Activated naive CD8-positive, alpha-beta T cell treated with anti-CD3 and anti-CD28 coated beads, Interleukin-2, amount 50 U/mL, for 24 hours (primary cell): ENCODE data around the gene AFM.
"Not testable (repeated sequence)": the region's sequence is repeated elsewhere in the genome, so short reads cannot be mapped to it uniquely, and the experiment has no call there.

Experiments
- ATAC-seq: fragments of 150-1000 bp; cut with Tn5 transposase; one replicate; pipeline ENCODE4 v1.10.0; 2021
- DNase-seq: peaks from one replicate; pipeline ENCODE4 v3.0.0; 2021
- H3K27ac Mint-ChIP-seq: one replicate; pipeline ENCODE4 v1.8.0; 2021; ENCODE audit warnings: mild to moderate bottlenecking, mixed read lengths
- H3K27me3 Mint-ChIP-seq: one replicate; pipeline ENCODE4 v1.8.0; 2021; ENCODE audit warnings: mixed read lengths
- H3K36me3 Mint-ChIP-seq: one replicate; pipeline ENCODE4 v1.8.0; 2021; ENCODE audit warnings: low read depth, mixed read lengths
- H3K4me1 Mint-ChIP-seq: one replicate; pipeline ENCODE4 v1.8.0; 2021; ENCODE audit warnings: mixed read lengths
- H3K4me3 Mint-ChIP-seq: one replicate; pipeline ENCODE4 v1.8.0; 2021; ENCODE audit warnings: mild to moderate bottlenecking, moderate library complexity, mixed read lengths
- H3K9me3 Mint-ChIP-seq: one replicate; pipeline ENCODE4 v1.8.0; 2021; ENCODE audit warnings: mixed read lengths

AFM gene

GRCh38 chr4:73507541-73507940 is 26.0 kb downstream of the AFM start:
- Mint-ChIP-seq H3K9me3 (no peaks in the 10 kb centered on the region), H3K27me3 (peaks cover 4% of the 10 kb centered on the region), H3K4me1 (no peaks in the 10 kb centered on the region), H3K27ac (no peak overlapping the region), H3K36me3 (no peaks in the 10 kb centered on the region), H3K4me3 (no peak overlapping the region)
- DNase-seq (no peak), ATAC-seq (no peak)

GRCh38 chr4:73508651-73509050 is 27.1 kb downstream of the AFM start:
- peaks cover 4% of the 10 kb centered on the region for H3K27me3 Mint-ChIP-seq
- no peaks in the 10 kb centered on the region for H3K9me3 Mint-ChIP-seq
- H3K4me1 Mint-ChIP-seq: no peaks in the 10 kb centered on the region
- ATAC-seq (no peak), DNase-seq (no peak)
- no peaks in the 10 kb centered on the region for H3K36me3 Mint-ChIP-seq
- H3K27ac Mint-ChIP-seq: no peak overlapping the region
- H3K4me3 Mint-ChIP-seq: no peak overlapping the region

GRCh38 chr4:73518340-73518739 is 36.8 kb downstream of the AFM start:
- no peaks in the 10 kb centered on the region for H3K27me3 Mint-ChIP-seq
- no peaks in the 10 kb centered on the region for H3K4me1 Mint-ChIP-seq
- DNase-seq (no peak), ATAC-seq (no peak)
- no peaks in the 10 kb centered on the region for H3K36me3 Mint-ChIP-seq
- peaks cover 3% of the 10 kb centered on the region for H3K9me3 Mint-ChIP-seq
- H3K27ac Mint-ChIP-seq: no peak overlapping the region
- H3K4me3 Mint-ChIP-seq: no peak overlapping the region

GRCh38 chr4:73520821-73521220 is 39.3 kb downstream of the AFM start:
- Mint-ChIP-seq H3K4me3 (no peak overlapping the region), H3K27me3 (no peaks in the 10 kb centered on the region), H3K9me3 (peaks cover 3% of the 10 kb centered on the region), H3K36me3 (no peaks in the 10 kb centered on the region), H3K4me1 (no peaks in the 10 kb centered on the region), H3K27ac (no peak overlapping the region)
- DNase-seq (no peak), ATAC-seq (no peak)

- H3K27me3 Mint-ChIP-seq: no peaks in the 10 kb centered on the region
- no peaks in the 10 kb centered on the region for H3K36me3 Mint-ChIP-seq
- no peak overlapping the region for H3K4me3 Mint-ChIP-seq
- H3K4me1 Mint-ChIP-seq: no peaks in the 10 kb centered on the region
- H3K9me3 Mint-ChIP-seq: peaks cover 3% of the 10 kb centered on the region
- no peak overlapping the region for H3K27ac Mint-ChIP-seq
- ATAC-seq (no peak), DNase-seq (no peak)
These were observed 41.6 kb downstream of the AFM start for GRCh38 chr4:73523126-73523525.

GRCh38 chr4:73525611-73526010 is 44.1 kb downstream of the AFM start:
- no peaks in the 10 kb centered on the region for H3K36me3 Mint-ChIP-seq
- no peak overlapping the region for H3K4me3 Mint-ChIP-seq
- no peaks in the 10 kb centered on the region for H3K27me3 Mint-ChIP-seq
- H3K27ac Mint-ChIP-seq: no peak overlapping the region
- no peaks in the 10 kb centered on the region for H3K9me3 Mint-ChIP-seq
- ATAC-seq (no peak), DNase-seq (no peak)
- no peaks in the 10 kb centered on the region for H3K4me1 Mint-ChIP-seq

- ATAC-seq: no peak
- H3K4me3 Mint-ChIP-seq: no peak overlapping the region
These were observed 45.7 kb downstream of the AFM start for GRCh38 chr4:73527196-73527595.

GRCh38 chr4:73528171-73528570 is 46.6 kb downstream of the AFM start:
- H3K36me3 Mint-ChIP-seq: no peaks in the 10 kb centered on the region
- no peak overlapping the region for H3K4me3 Mint-ChIP-seq
- H3K27ac Mint-ChIP-seq: no peak overlapping the region
- ATAC-seq (no peak), DNase-seq (no peak)
- no peaks in the 10 kb centered on the region for H3K4me1 Mint-ChIP-seq
- H3K27me3 Mint-ChIP-seq: no peaks in the 10 kb centered on the region
- H3K9me3 Mint-ChIP-seq: no peaks in the 10 kb centered on the region

More at GRCh38 chr4:73527196-73527595, 45.7 kb downstream of the AFM start:
- DNase-seq: no peak
- no peak overlapping the region for H3K27ac Mint-ChIP-seq
- H3K4me1 Mint-ChIP-seq: no peaks in the 10 kb centered on the region
- H3K9me3 Mint-ChIP-seq: no peaks in the 10 kb centered on the region
- H3K36me3 Mint-ChIP-seq: no peaks in the 10 kb centered on the region
- H3K27me3 Mint-ChIP-seq: no peaks in the 10 kb centered on the region

GRCh38 chr4:73533515-73534422 is 52.2 kb downstream of the AFM start:
- ATAC-seq (no peak), DNase-seq (no peak)
- Mint-ChIP-seq H3K4me1 (no peaks in the 10 kb centered on the region), H3K9me3 (no peaks in the 10 kb centered on the region), H3K4me3 (no peak overlapping the region), H3K36me3 (no peaks in the 10 kb centered on the region), H3K27ac (no peak overlapping the region), H3K27me3 (peaks cover 3% of the 10 kb centered on the region)

- Mint-ChIP-seq H3K4me1 (no peaks in the 10 kb centered on the region), H3K27me3 (peaks cover 4% of the 10 kb centered on the region)
These were observed 56.6 kb downstream of the AFM start for GRCh38 chr4:73538162-73538561.

GRCh38 chr4:73539386-73539785 is 57.8 kb downstream of the AFM start:
- ATAC-seq (no peak), DNase-seq (no peak)
- Mint-ChIP-seq H3K27ac (no peak overlapping the region), H3K27me3 (peaks cover 4% of the 10 kb centered on the region), H3K36me3 (no peaks in the 10 kb centered on the region), H3K9me3 (no peaks in the 10 kb centered on the region), H3K4me3 (no peak overlapping the region), H3K4me1 (no peaks in the 10 kb centered on the region)

More at GRCh38 chr4:73538162-73538561, 56.6 kb downstream of the AFM start:
- ATAC-seq: no peak
- no peak for DNase-seq
- no peak overlapping the region for H3K4me3 Mint-ChIP-seq
- no peak overlapping the region for H3K27ac Mint-ChIP-seq
- H3K9me3 Mint-ChIP-seq: no peaks in the 10 kb centered on the region
- H3K36me3 Mint-ChIP-seq: no peaks in the 10 kb centered on the region

- Mint-ChIP-seq H3K27me3 (peaks cover 4% of the 10 kb centered on the region), H3K9me3 (no peaks in the 10 kb centered on the region), H3K36me3 (no peaks in the 10 kb centered on the region), H3K4me3 (no peak overlapping the region), H3K4me1 (no peaks in the 10 kb centered on the region), H3K27ac (no peak overlapping the region)
- DNase-seq (no peak), ATAC-seq (no peak)
These were observed 59.3 kb downstream of the AFM start for GRCh38 chr4:73540826-73541225.

- no peaks in the 10 kb centered on the region for H3K36me3 Mint-ChIP-seq
- ATAC-seq: no peak
- no peak overlapping the region for H3K27ac Mint-ChIP-seq
- H3K4me1 Mint-ChIP-seq: no peaks in the 10 kb centered on the region
- H3K4me3 Mint-ChIP-seq: no peak overlapping the region
- no peaks in the 10 kb centered on the region for H3K9me3 Mint-ChIP-seq
- no peak for DNase-seq
- H3K27me3 Mint-ChIP-seq: peaks cover 2% of the 10 kb centered on the region
These were observed 59.7 kb downstream of the AFM start for GRCh38 chr4:73541251-73541650.

- Mint-ChIP-seq H3K27ac (no peak overlapping the region), H3K36me3 (no peaks in the 10 kb centered on the region), H3K9me3 (no peaks in the 10 kb centered on the region), H3K27me3 (no peaks in the 10 kb centered on the region), H3K4me1 (no peaks in the 10 kb centered on the region), H3K4me3 (no peak overlapping the region)
- ATAC-seq: no peak
- DNase-seq: no peak
These were observed 63.1 kb downstream of the AFM start for GRCh38 chr4:73544620-73545019.

- not testable (repeated sequence) for DNase-seq, H3K27me3 Mint-ChIP-seq, H3K4me1 Mint-ChIP-seq, ATAC-seq, H3K4me3 Mint-ChIP-seq, H3K9me3 Mint-ChIP-seq, H3K36me3 Mint-ChIP-seq, H3K27ac Mint-ChIP-seq
These were observed 69.3 kb downstream of the AFM start for GRCh38 chr4:73550865-73551264.
